ENCODE measurements around the gene CEND1. TPM values are rescaled to one million over a fixed set of nuclear protein-coding genes. Genes with fewer than 3 reads are reported as not detected.

Gene CEND1
- total and polyA plus RNA-seq, 2 donors from 2014 or later = 0.16 to 3.6 TPM

DNA sequence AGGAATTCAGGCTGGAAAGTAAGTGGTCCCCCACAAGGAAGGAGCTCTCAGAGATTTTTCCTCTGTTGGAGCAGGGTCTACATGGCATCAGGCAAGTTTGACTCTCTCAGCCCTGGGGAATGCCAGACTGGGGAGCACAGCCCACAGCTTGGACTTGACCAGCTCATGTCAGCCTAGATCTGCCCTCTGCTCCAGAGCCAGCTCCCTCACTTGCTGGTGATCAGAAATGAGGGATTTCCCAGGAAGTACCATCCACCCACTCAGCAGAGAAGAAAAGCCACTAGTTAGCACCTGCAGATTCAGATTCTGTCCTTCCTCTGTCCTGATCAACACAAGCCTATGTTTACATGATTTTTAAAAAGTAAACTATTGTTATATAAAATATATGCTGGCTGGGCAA lies 29.7 kb downstream of the CEND1 start:
- no peak overlapping the region for H3K9ac ChIP-seq (ENCODE audit: low read length in 3 of 3)
- intact Hi-C loops (cut with DNase I) = no loop called here
- H3K9me3 ChIP-seq (ENCODE audit: control insufficient read depth in 2 of 3, insufficient read depth in 1 of 3, low read length in 3 of 3) = no peaks in the 10 kb centered on the region
- H3K27me3 ChIP-seq (ENCODE audit: control insufficient read depth, insufficient read depth, low read length) = no peaks in the 10 kb centered on the region
- peaks cover 0 to 2% (median 0%) of the 10 kb centered on the region in 3 donors for H3K4me1 ChIP-seq (ENCODE audit: control insufficient read depth in 2 of 3, insufficient read depth in 2 of 3, low read depth in 1 of 3, low read length in 3 of 3)
- H3K27ac ChIP-seq (ENCODE audit: low read depth in 2 of 2, low read length in 2 of 2) = no peak overlapping the region
- FAIRE-seq (no peak), DNase-seq (no peak)
- peaks cover 0 to 39% (median 25%) of the 10 kb centered on the region in 3 donors for H3K36me3 ChIP-seq (ENCODE audit: control insufficient read depth in 2 of 3, insufficient read depth in 3 of 3, low read length in 3 of 3)
- TF ChIP-seq, protein P1, sequence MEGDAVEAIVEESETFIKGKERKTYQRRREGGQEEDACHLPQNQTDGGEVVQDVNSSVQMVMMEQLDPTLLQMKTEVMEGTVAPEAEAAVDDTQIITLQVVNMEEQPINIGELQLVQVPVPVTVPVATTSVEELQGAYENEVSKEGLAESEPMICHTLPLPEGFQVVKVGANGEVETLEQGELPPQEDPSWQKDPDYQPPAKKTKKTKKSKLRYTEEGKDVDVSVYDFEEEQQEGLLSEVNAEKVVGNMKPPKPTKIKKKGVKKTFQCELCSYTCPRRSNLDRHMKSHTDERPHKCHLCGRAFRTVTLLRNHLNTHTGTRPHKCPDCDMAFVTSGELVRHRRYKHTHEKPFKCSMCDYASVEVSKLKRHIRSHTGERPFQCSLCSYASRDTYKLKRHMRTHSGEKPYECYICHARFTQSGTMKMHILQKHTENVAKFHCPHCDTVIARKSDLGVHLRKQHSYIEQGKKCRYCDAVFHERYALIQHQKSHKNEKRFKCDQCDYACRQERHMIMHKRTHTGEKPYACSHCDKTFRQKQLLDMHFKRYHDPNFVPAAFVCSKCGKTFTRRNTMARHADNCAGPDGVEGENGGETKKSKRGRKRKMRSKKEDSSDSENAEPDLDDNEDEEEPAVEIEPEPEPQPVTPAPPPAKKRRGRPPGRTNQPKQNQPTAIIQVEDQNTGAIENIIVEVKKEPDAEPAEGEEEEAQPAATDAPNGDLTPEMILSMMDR (IDR thresholded peaks at IDR 0.05; ENCODE audit: borderline replicate concordance, extremely low read depth, insufficient read depth) = no peak
- H3K4me3 ChIP-seq (ENCODE audit: low read length in 3 of 3) = no peak overlapping the region

DNA sequence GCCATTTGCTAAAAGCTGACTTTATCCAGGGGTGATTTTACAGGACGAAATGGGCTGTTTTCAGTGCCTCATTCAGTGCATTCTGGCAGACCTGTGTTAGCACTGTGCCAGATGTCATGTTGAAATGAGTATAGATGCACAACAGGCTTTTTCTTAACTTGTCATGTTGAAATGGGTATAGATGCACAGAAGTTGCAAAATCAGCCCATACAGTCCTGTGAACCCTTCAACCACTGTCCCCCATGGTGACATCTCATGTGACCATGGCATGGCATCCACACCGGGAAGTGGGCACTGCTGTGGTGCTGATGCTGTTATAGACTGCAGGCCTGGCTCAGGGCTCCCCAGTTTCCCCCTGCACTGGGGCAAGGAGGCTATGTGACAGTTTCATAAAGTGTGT lies 40.2 kb downstream of the CEND1 start:
- Histone ChIP-seq H3K27me3 (ENCODE audit: control insufficient read depth, insufficient read depth, low read length) (no peaks in the 10 kb centered on the region), H3K4me1 (ENCODE audit: control insufficient read depth in 2 of 3, insufficient read depth in 2 of 3, low read depth in 1 of 3, low read length in 3 of 3) (peaks cover 0 to 8% (median 0%) of the 10 kb centered on the region in 3 donors), H3K36me3 (ENCODE audit: control insufficient read depth in 2 of 3, insufficient read depth in 3 of 3, low read length in 3 of 3) (no peaks in the 10 kb centered on the region), H3K9ac (ENCODE audit: low read length in 3 of 3) (no peak overlapping the region), H3K27ac (ENCODE audit: low read depth in 2 of 2, low read length in 2 of 2) (no peak overlapping the region), H3K9me3 (ENCODE audit: control insufficient read depth in 2 of 3, insufficient read depth in 1 of 3, low read length in 3 of 3) (no peaks in the 10 kb centered on the region), H3K4me3 (ENCODE audit: low read length in 3 of 3) (no peak overlapping the region)
- no peak for FAIRE-seq
- TF ChIP-seq, protein P1 (IDR thresholded peaks at IDR 0.05; ENCODE audit: borderline replicate concordance, extremely low read depth, insufficient read depth) = no peak
- intact Hi-C loops (cut with DNase I) = no loop called here
- DNase-seq = no peak

DNA sequence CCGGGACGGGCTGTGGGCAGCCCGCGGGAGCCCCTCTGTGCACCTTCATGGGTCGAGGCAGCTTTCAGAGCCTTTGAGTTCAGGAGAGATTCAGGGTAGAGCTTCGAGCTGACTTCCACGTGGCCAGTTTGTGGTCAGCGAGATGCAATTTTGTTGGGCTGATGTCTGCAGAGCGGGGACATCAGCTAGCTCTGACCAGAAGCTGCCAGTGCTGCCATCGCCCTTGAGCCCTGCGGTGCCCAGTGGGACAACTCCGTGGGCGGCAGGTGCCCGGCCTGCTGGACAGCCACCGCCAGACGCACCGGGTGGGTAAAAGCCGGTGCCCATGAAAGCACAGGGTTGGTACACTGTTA lies 41.9 kb downstream of the CEND1 start:
- peak overlapping the region in 1 of 2 donors; percentile 71 for H3K27ac ChIP-seq (ENCODE audit: low read depth in 2 of 2, low read length in 2 of 2)

More for the DNA sequence above, 41.9 kb downstream of the CEND1 start:
- H3K27me3 ChIP-seq (ENCODE audit: control insufficient read depth, insufficient read depth, low read length) = no peaks in the 10 kb centered on the region
- TF ChIP-seq, protein P1 (IDR thresholded peaks at IDR 0.05; ENCODE audit: borderline replicate concordance, extremely low read depth, insufficient read depth) = no peak
- FAIRE-seq (no peak), DNase-seq (peak in 2 of 5 donors; percentile 12 to 76)
- no peaks in the 10 kb centered on the region for H3K36me3 ChIP-seq (ENCODE audit: control insufficient read depth in 2 of 3, insufficient read depth in 3 of 3, low read length in 3 of 3)
- H3K4me1 ChIP-seq (ENCODE audit: control insufficient read depth in 2 of 3, insufficient read depth in 2 of 3, low read depth in 1 of 3, low read length in 3 of 3) = peaks cover 0 to 8% (median 0%) of the 10 kb centered on the region in 3 donors
- intact Hi-C loops (cut with DNase I) = no loop called here
- H3K9me3 ChIP-seq (ENCODE audit: control insufficient read depth in 2 of 3, insufficient read depth in 1 of 3, low read length in 3 of 3) = no peaks in the 10 kb centered on the region
- H3K4me3 ChIP-seq (ENCODE audit: low read length in 3 of 3) = peak overlapping the region; percentile 12 to 73 (median 30)
- peak overlapping the region in 1 of 3 donors; percentile 61 for H3K9ac ChIP-seq (ENCODE audit: low read length in 3 of 3)

Measured in kidney (tissue), 14 donors.